Hepatocyte (in vitro differentiated cells): ENCODE measurements around the gene TMEM11. TPM values are rescaled to one million over a fixed set of nuclear protein-coding genes. Genes with fewer than 3 reads are reported as not detected.

ENCODE experiments used
- DNase-seq: peaks from one replicate; pipeline ENCODE4 v3.0.0-alpha.2; 2016; ENCODE audit warnings: low spot score
- H2AFZ ChIP-seq: fragments of 200-600 bp; sonication (generic); 2 replicates; pipeline ENCODE4 v1.6.0; 2016; ENCODE audit warnings: antibody characterized with exemption, mild to moderate bottlenecking
- H3K27ac ChIP-seq: fragments of 200-600 bp; sonication (generic); 2 replicates; pipeline ENCODE4 v1.5.1; 2016; ENCODE audit warnings: mild to moderate bottlenecking
- H3K27me3 ChIP-seq: fragments of 200-600 bp; sonication (generic); 2 replicates; pipeline ENCODE4 v1.6.1; 2016
- H3K36me3 ChIP-seq: fragments of 200-600 bp; sonication (generic); replicated peaks from 2 replicates; pipeline ENCODE4 v1.5.1; 2016; ENCODE audit warnings: low read depth; ENCODE audit not compliant: insufficient read depth
- H3K4me1 ChIP-seq: fragments of 200-600 bp; sonication (generic); 2 replicates; pipeline ENCODE4 v1.5.1; 2016; ENCODE audit warnings: mild to moderate bottlenecking, moderate library complexity; ENCODE audit not compliant: insufficient read depth
- H3K4me2 ChIP-seq: fragments of 200-600 bp; sonication (generic); 2 replicates; pipeline ENCODE4 v1.6.0; 2016
- H3K4me3 ChIP-seq: fragments of 200-600 bp; sonication (generic); 2 replicates; pipeline ENCODE4 v1.5.1; 2016; ENCODE audit warnings: mild to moderate bottlenecking
- H3K79me2 ChIP-seq: fragments of 200-600 bp; sonication (generic); 2 replicates; pipeline ENCODE4 v1.6.0; 2017; ENCODE audit warnings: mild to moderate bottlenecking
- H3K9me2 ChIP-seq: fragments of 200-600 bp; sonication (generic); replicated peaks from 2 replicates; pipeline ENCODE4 v1.6.0; 2017; ENCODE audit warnings: mild to moderate bottlenecking; ENCODE audit not compliant: insufficient read depth
- H3K9me3 ChIP-seq: fragments of 200-600 bp; sonication (generic); 2 replicates; pipeline ENCODE4 v1.5.1; 2016; ENCODE audit warnings: low read depth, mild to moderate bottlenecking
- H4K20me1 ChIP-seq: fragments of 200-600 bp; sonication (generic); 2 replicates; pipeline ENCODE4 v1.6.0; 2016; ENCODE audit warnings: mild to moderate bottlenecking; ENCODE audit not compliant: insufficient read depth, poor library complexity, severe bottlenecking
- CTCF ChIP-seq: fragments of 200-600 bp; sonication (generic); IDR thresholded peaks from 2 replicates; pipeline ENCODE4 v1.5.1; 2016; ENCODE audit warnings: antibody characterized with exemption, mild to moderate bottlenecking; ENCODE audit not compliant: poor library complexity
- EZH2 ChIP-seq: fragments of 200-600 bp; sonication (generic); IDR thresholded peaks from 2 replicates; pipeline ENCODE4 v1.6.1; 2016; ENCODE audit warnings: antibody characterized with exemption, mild to moderate bottlenecking, borderline replicate concordance
- EZH2phosphoT487 ChIP-seq: fragments of 200-600 bp; sonication (generic); IDR thresholded peaks from one replicate; pipeline ENCODE4 v1.6.1; 2018; ENCODE audit warnings: antibody characterized with exemption, mild to moderate bottlenecking, low read depth, moderate library complexity; ENCODE audit not compliant: unreplicated experiment, severe bottlenecking
- WGBS: methylation state at CpG from one replicate; pipeline ENCODE4 v1.1.6; 2016; ENCODE audit warnings: low lambda C conversion rate; ENCODE audit errors: missing lambda C conversion rate; 5-methylcytosine and 5-hydroxymethylcytosine counted together
- polyA plus RNA-seq: library from polyadenylated mRNA; unstranded; fragments of >200 nt; fragmentation: Nextera tagmentation; extraction: Ambion mirVana; gene quantifications from 2 replicates; pipeline ENCODE4 v1.2.1, GENCODE V29; 2016
- total RNA-seq: library from RNA; depleted of rRNA; stranded (reverse); fragments of >200 nt; gene quantifications from 2 replicates; pipeline ENCODE4 v1.2.3, GENCODE V29; 2014

The TMEM11 gene
- total and polyA plus RNA-seq, 2 experiments from 2014 or later, result 21.6 to 78.1 TPM

GRCh38 chr17:21171970-21172510, 41.9 kb downstream of the TMEM11 start:
- WGBS, result over 99% methylated on average over 17 of the region's 17 CpGs
- Histone ChIP-seq H3K27ac (no peak overlapping the region), H3K4me1 (no peaks in the 10 kb centered on the region), H3K79me2 (peaks cover 3% of the 10 kb centered on the region), H3K4me2 (no peak overlapping the region), H3K27me3 (no peaks in the 10 kb centered on the region), H4K20me1 (no peaks in the 10 kb centered on the region), H2AFZ (no peak overlapping the region), H3K36me3 (no peaks in the 10 kb centered on the region), H3K9me2 (no peaks in the 10 kb centered on the region), H3K9me3 (no peaks in the 10 kb centered on the region), H3K4me3 (no peak overlapping the region)
- no peak for DNase-seq
- no peak for TF ChIP-seq CTCF
- TF ChIP-seq EZH2phosphoT487, result no peak
- no peak for TF ChIP-seq EZH2

- Histone ChIP-seq H3K27ac (no peak overlapping the region), H3K4me3 (no peak overlapping the region), H2AFZ (no peak overlapping the region), H3K4me1 (no peaks in the 10 kb centered on the region), H4K20me1 (no peaks in the 10 kb centered on the region), H3K36me3 (no peaks in the 10 kb centered on the region), H3K27me3 (no peaks in the 10 kb centered on the region), H3K9me3 (no peaks in the 10 kb centered on the region), H3K79me2 (peaks cover 3% of the 10 kb centered on the region), H3K9me2 (no peaks in the 10 kb centered on the region), H3K4me2 (no peak overlapping the region)
- TF ChIP-seq CTCF, result no peak
- no peak for TF ChIP-seq EZH2
- no peak for TF ChIP-seq EZH2phosphoT487
- 92% methylated on average over 12 of the region's 12 CpGs for WGBS
- no peak for DNase-seq
Measured at GRCh38 chr17:21171309-21171922, 42.5 kb downstream of the TMEM11 start.

- Histone ChIP-seq H3K79me2 (peaks cover 8% of the 10 kb centered on the region), H3K4me1 (no peaks in the 10 kb centered on the region), H3K4me2 (no peak overlapping the region), H3K9me2 (no peaks in the 10 kb centered on the region), H3K27ac (no peak overlapping the region), H3K9me3 (no peaks in the 10 kb centered on the region), H4K20me1 (no peaks in the 10 kb centered on the region), H2AFZ (no peak overlapping the region), H3K36me3 (no peaks in the 10 kb centered on the region), H3K4me3 (no peak overlapping the region), H3K27me3 (no peaks in the 10 kb centered on the region)
- TF ChIP-seq EZH2phosphoT487 (no peak), EZH2 (no peak), CTCF (no peak)
- WGBS, result 75% methylated on average over 7 of the region's 7 CpGs
- no peak for DNase-seq
Measured at GRCh38 chr17:21170809-21171208, 43.2 kb downstream of the TMEM11 start.
